RWPE1 (cell line): ENCODE results near the gene ALDH1A2.

Source experiments
- CTCF ChIA-PET: fragments of 350-600 bp; sonication (Branson Sonifier 250); formaldehyde crosslinking; extraction: SDS; loops from one replicate; lab custom pipeline; 2021; lab: Yijun Ruan, JAX
- POLR2A ChIA-PET: fragments of 400-600 bp; formaldehyde crosslinking; extraction: SDS; loops from one replicate; lab custom pipeline; 2020; ENCODE audit warnings: antibody characterized with exemption; ENCODE audit not compliant: low non-redundant PET; lab: Yijun Ruan, JAX
- DNase-seq: peaks from one replicate; pipeline ENCODE4 v3.0.0; 2012; ENCODE audit warnings: low spot score
- H3K27ac ChIP-seq: fragments of 450-650 bp; 2 replicates; pipeline ENCODE4 v1.5.1; 2017
- CTCF ChIP-seq: fragments of 450-650 bp; conservative IDR thresholded peaks from 2 replicates; pipeline ENCODE4 v1.5.1; 2017; ENCODE audit warnings: low read depth, mild to moderate bottlenecking

Gene ALDH1A2

GRCh38 chr15:58108117-58108516, 42.6 kb upstream of the ALDH1A2 start:
- no peak for DNase-seq
- TF ChIP-seq CTCF: no peak
- H3K27ac ChIP-seq: no peak overlapping the region
- POLR2A ChIA-PET: no interaction called here
- CTCF ChIA-PET: interaction anchor here (0.6 kb wide), 1 partner anchor 1422 kb away, joined by 4 read pairs; no protein-coding TSS in a partner anchor

GRCh38 chr15:58103482-58103881, 38.0 kb upstream of the ALDH1A2 start:
- no peak for TF ChIP-seq CTCF
- no peak for DNase-seq
- no peak overlapping the region for H3K27ac ChIP-seq
- POLR2A ChIA-PET: no interaction called here
- CTCF ChIA-PET: interaction anchor here (0.7 kb wide), 1 partner anchor 26 kb away, joined by 3 read pairs; no protein-coding TSS in a partner anchor

GRCh38 chr15:58096529-58097084, 31.1 kb upstream of the ALDH1A2 start:
- DNase-seq: no peak
- no peak overlapping the region for H3K27ac ChIP-seq
- no peak for TF ChIP-seq CTCF
- CTCF ChIA-PET: interaction anchor here (0.7 kb wide), 1 partner anchor 30 kb away, joined by 5 read pairs; no protein-coding TSS in a partner anchor
- POLR2A ChIA-PET: no interaction called here

GRCh38 chr15:58095415-58095814, 29.9 kb upstream of the ALDH1A2 start:
- POLR2A ChIA-PET: no interaction called here
- H3K27ac ChIP-seq: no peak overlapping the region
- no peak for DNase-seq
- TF ChIP-seq CTCF: no peak
- CTCF ChIA-PET: no interaction called here

- CTCF ChIA-PET: no interaction called here
- POLR2A ChIA-PET: no interaction called here
- H3K27ac ChIP-seq: no peak overlapping the region
- no peak for TF ChIP-seq CTCF
- no peak for DNase-seq
These were observed 22.4 kb upstream of the ALDH1A2 start for GRCh38 chr15:58087871-58088270.

- no peak overlapping the region for H3K27ac ChIP-seq
- ChIA-PET CTCF (no interaction called here), POLR2A (no interaction called here)
- no peak for TF ChIP-seq CTCF
- DNase-seq: peak; percentile 24
These were observed 21.0 kb upstream of the ALDH1A2 start for GRCh38 chr15:58086491-58086890.
